ENCODE data around the gene MAN1A1. TPM values are rescaled to one million over a fixed set of nuclear protein-coding genes. Genes with fewer than 3 reads are reported as not detected.
A peak's percentile ranks its signal among the peaks of the same experiment; 100 is the strongest.

MAN1A1 gene
- total RNA-seq, 1 donor from 2014 or later = 17.7 TPM

GRCh38 chr6:119273272-119274196 lies 76.0 kb downstream of the MAN1A1 start:
- DNase-seq (ENCODE audit: low read depth) = peak; percentile 59

GRCh38 chr6:119270545-119270944 lies 79.0 kb downstream of the MAN1A1 start:
- no peak for DNase-seq (ENCODE audit: low read depth)

- no peak for DNase-seq (ENCODE audit: low read depth)
Observed at GRCh38 chr6:119269266-119270103, 80.1 kb downstream of the MAN1A1 start.

- DNase-seq (ENCODE audit: low read depth) = no peak
Observed at GRCh38 chr6:119267126-119267905, 82.2 kb downstream of the MAN1A1 start.

GRCh38 chr6:119264854-119265397 lies 84.6 kb downstream of the MAN1A1 start:
- DNase-seq (ENCODE audit: low read depth) = no peak

GRCh38 chr6:119262612-119263011 lies 86.9 kb downstream of the MAN1A1 start:
- DNase-seq (ENCODE audit: low read depth) = no peak

- DNase-seq (ENCODE audit: low read depth) = no peak
Observed at GRCh38 chr6:119261944-119262284, 87.6 kb downstream of the MAN1A1 start.

GRCh38 chr6:119259027-119259426 lies 90.5 kb downstream of the MAN1A1 start:
- DNase-seq (ENCODE audit: low read depth) = no peak

- no peak for DNase-seq (ENCODE audit: low read depth)
Observed at GRCh38 chr6:119257726-119258125, 91.8 kb downstream of the MAN1A1 start.

GRCh38 chr6:119256978-119257462 lies 92.5 kb downstream of the MAN1A1 start:
- DNase-seq (ENCODE audit: low read depth) = no peak

- DNase-seq (ENCODE audit: low read depth) = no peak
Observed at GRCh38 chr6:119256392-119256791, 93.2 kb downstream of the MAN1A1 start.

- no peak for DNase-seq (ENCODE audit: low read depth)
Observed at GRCh38 chr6:119255492-119255891, 94.1 kb downstream of the MAN1A1 start.

- no peak for DNase-seq (ENCODE audit: low read depth)
Observed at GRCh38 chr6:119250036-119250435, 99.5 kb downstream of the MAN1A1 start.

GRCh38 chr6:119249319-119249718 lies 100.2 kb downstream of the MAN1A1 start:
- no peak for DNase-seq (ENCODE audit: low read depth)

GRCh38 chr6:119247504-119247903 lies 102.1 kb downstream of the MAN1A1 start:
- no peak for DNase-seq (ENCODE audit: low read depth)

GRCh38 chr6:119243657-119244056 lies 105.9 kb downstream of the MAN1A1 start:
- DNase-seq (ENCODE audit: low read depth) = no peak

GRCh38 chr6:119243037-119243436 lies 106.5 kb downstream of the MAN1A1 start:
- no peak for DNase-seq (ENCODE audit: low read depth)

- DNase-seq (ENCODE audit: low read depth) = no peak
Observed at GRCh38 chr6:119241540-119242309, 107.8 kb downstream of the MAN1A1 start.

- peak; percentile 30 for DNase-seq (ENCODE audit: low read depth)
Observed at GRCh38 chr6:119241111-119241465, 108.5 kb downstream of the MAN1A1 start.
